ENCODE results near the gene PCYOX1L. TPM values are rescaled to one million over a fixed set of nuclear protein-coding genes. Genes with fewer than 3 reads are reported as not detected.

Gene PCYOX1L
- total RNA-seq, 1 experiment from 2014 or later, result 15.9 TPM

DNA sequence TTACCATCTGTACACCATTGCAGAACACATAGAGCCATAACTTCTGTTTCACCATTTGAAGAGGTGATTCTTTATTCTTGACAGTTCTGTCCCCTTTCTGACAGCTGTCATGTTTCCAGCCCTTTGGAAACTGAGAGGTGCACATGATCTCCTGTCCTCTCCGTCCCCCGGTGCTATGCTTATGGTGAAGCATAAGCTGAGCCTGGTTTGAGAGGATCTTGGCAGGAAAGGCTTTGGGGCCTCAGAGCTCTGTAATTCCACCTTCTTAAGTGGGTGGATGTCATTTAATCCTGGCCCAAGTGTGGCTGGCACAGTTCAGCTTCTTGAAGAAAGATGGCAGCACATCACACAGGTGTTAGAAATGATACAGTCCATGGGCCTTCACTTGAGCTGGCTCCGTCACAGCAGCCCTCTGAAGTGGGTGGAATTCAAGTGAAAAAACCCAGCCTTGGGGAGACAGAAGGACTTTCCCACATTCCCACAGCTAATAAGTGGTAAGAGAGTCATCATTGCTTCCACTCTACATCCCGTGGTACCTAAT is 43.2 kb upstream of the PCYOX1L start:
- Histone ChIP-seq H3K79me2 (ENCODE audit: insufficient read depth, low read length) (no peaks in the 10 kb centered on the region), H3K9me2 (ENCODE audit: insufficient read depth) (no peaks in the 10 kb centered on the region), H3K27me3 (ENCODE audit: insufficient read depth, low read length) (no peaks in the 10 kb centered on the region), H3K36me3 (ENCODE audit: control insufficient read depth in 1 of 2, insufficient read depth in 2 of 2, low read length in 2 of 2) (no peaks in the 10 kb centered on the region), H2AFZ (ENCODE audit: low read depth, low read length, poor library complexity, severe bottlenecking) (no peak overlapping the region), H3K27ac (ENCODE audit: low read depth, low read length) (no peak overlapping the region), H3K4me3 (replicated peaks in 1 of 2; ENCODE audit: low read depth in 1 of 2, low read length in 2 of 2) (no peak overlapping the region), H3K4me2 (ENCODE audit: low read length) (no peak overlapping the region), H4K20me1 (ENCODE audit: insufficient read depth) (no peaks in the 10 kb centered on the region), H3K9me3 (ENCODE audit: control insufficient read depth in 1 of 2, insufficient read depth in 1 of 2, low read depth in 1 of 2, low read length in 2 of 2) (no peaks in the 10 kb centered on the region), H3K9ac (ENCODE audit: low read length) (no peak overlapping the region), H3K4me1 (ENCODE audit: control insufficient read depth in 1 of 2, insufficient read depth in 2 of 2, low read length in 2 of 2) (peaks cover 0 to 5% of the 10 kb centered on the region in 2 experiments; a peak in 1 of 4 replicates)
- RAD21 ChIA-PET (ENCODE audit: low non-redundant PET in 1 of 2, low total read pairs in 2 of 2, uncharacterized antibody in 2 of 2, unreplicated experiment in 2 of 2), result interaction anchor here in 1 of 2 experiments (1.0 kb wide), 1 partner anchor 247 kb away, joined by 3 read pairs; no protein-coding TSS in a partner anchor
- intact Hi-C loops (cut with micrococcal nuclease), result no loop called here
- CTCF ChIA-PET, result interaction anchor here (1.0 to 1.6 kb wide), 5 partner anchors 11 to 250 kb away, joined by 3 to 6 read pairs (median 4); no protein-coding TSS in a partner anchor
- ATAC-seq, result peak; percentile 42; the same call in 1 of the 2 replicates
- TF ChIP-seq, protein P1, sequence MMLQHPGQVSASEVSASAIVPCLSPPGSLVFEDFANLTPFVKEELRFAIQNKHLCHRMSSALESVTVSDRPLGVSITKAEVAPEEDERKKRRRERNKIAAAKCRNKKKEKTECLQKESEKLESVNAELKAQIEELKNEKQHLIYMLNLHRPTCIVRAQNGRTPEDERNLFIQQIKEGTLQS (IDR thresholded peaks at IDR 0.05), result no peak
- TF ChIP-seq, protein P2, sequence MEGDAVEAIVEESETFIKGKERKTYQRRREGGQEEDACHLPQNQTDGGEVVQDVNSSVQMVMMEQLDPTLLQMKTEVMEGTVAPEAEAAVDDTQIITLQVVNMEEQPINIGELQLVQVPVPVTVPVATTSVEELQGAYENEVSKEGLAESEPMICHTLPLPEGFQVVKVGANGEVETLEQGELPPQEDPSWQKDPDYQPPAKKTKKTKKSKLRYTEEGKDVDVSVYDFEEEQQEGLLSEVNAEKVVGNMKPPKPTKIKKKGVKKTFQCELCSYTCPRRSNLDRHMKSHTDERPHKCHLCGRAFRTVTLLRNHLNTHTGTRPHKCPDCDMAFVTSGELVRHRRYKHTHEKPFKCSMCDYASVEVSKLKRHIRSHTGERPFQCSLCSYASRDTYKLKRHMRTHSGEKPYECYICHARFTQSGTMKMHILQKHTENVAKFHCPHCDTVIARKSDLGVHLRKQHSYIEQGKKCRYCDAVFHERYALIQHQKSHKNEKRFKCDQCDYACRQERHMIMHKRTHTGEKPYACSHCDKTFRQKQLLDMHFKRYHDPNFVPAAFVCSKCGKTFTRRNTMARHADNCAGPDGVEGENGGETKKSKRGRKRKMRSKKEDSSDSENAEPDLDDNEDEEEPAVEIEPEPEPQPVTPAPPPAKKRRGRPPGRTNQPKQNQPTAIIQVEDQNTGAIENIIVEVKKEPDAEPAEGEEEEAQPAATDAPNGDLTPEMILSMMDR (IDR thresholded peaks at IDR 0.05 in 2 of 3, conservative IDR thresholded peaks at IDR 0.05 in 1 of 3; ENCODE audit: borderline replicate concordance in 1 of 3, insufficient read depth in 1 of 3, low read depth in 2 of 3, low read length in 2 of 3), result peak in 2 of 3 experiments; percentile 18 to 31; a peak in 2 of 6 replicates
- no TSS peak for BruUV-seq (replicated peaks)
- POLR2A ChIA-PET, result no interaction called here
- DNase-seq (ENCODE audit: low read depth, low spot score), result no peak

DNA sequence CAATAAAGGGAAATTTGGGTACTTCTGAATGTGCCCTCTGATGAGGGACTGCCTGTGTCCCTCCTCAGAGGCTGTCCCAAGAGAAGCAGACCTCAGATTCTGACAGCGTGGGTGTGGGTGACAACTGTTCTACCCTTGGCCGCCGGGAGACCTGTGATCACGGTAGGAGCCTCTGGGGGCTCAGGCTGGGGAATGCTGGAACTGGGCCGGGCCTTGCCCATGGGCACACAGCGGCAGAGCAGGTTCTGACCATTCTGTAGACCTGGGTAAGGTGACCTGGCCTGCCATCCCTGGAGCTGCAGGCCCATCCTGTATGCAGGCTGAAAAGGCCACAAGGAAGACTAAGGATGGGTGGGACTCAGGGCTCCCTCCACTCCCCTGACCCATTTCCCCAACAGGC is 42.1 kb upstream of the PCYOX1L start:
- no peaks in the 10 kb centered on the region for H3K36me3 ChIP-seq (ENCODE audit: control insufficient read depth in 1 of 2, insufficient read depth in 2 of 2, low read length in 2 of 2)
- intact Hi-C loops (cut with micrococcal nuclease), result loop anchor here (2.0 kb wide), 1 partner anchor 249 kb away; no protein-coding TSS in a partner anchor
- no peaks in the 10 kb centered on the region for H4K20me1 ChIP-seq (ENCODE audit: insufficient read depth)
- no peaks in the 10 kb centered on the region for H3K79me2 ChIP-seq (ENCODE audit: insufficient read depth, low read length)
- DNase-seq (ENCODE audit: low read depth, low spot score), result no peak
- H3K4me2 ChIP-seq (ENCODE audit: low read length), result no peak overlapping the region
- H3K9me3 ChIP-seq (ENCODE audit: control insufficient read depth in 1 of 2, insufficient read depth in 1 of 2, low read depth in 1 of 2, low read length in 2 of 2), result no peaks in the 10 kb centered on the region
- RAD21 ChIA-PET (ENCODE audit: low non-redundant PET in 1 of 2, low total read pairs in 2 of 2, uncharacterized antibody in 2 of 2, unreplicated experiment in 2 of 2), result no interaction called here
- H3K4me3 ChIP-seq (replicated peaks in 1 of 2; ENCODE audit: low read depth in 1 of 2, low read length in 2 of 2), result no peak overlapping the region
- CTCF ChIA-PET, result interaction anchor here (1.0 to 1.6 kb wide), 2 partner anchors 47 to 52 kb away, joined by 3 to 6 read pairs; no protein-coding TSS in a partner anchor
- BruUV-seq (replicated peaks), result no TSS peak
- POLR2A ChIA-PET, result no interaction called here
- no peak overlapping the region for H3K9ac ChIP-seq (ENCODE audit: low read length)
- H3K9me2 ChIP-seq (ENCODE audit: insufficient read depth), result no peaks in the 10 kb centered on the region
- H3K4me1 ChIP-seq (ENCODE audit: control insufficient read depth in 1 of 2, insufficient read depth in 2 of 2, low read length in 2 of 2), result peaks cover 5 to 15% of the 10 kb centered on the region in 2 experiments
- H2AFZ ChIP-seq (ENCODE audit: low read depth, low read length, poor library complexity, severe bottlenecking), result no peak overlapping the region
- H3K27ac ChIP-seq (ENCODE audit: low read depth, low read length), result no peak overlapping the region
- no peaks in the 10 kb centered on the region for H3K27me3 ChIP-seq (ENCODE audit: insufficient read depth, low read length)
- no peak for ATAC-seq
- TF ChIP-seq REST (IDR thresholded peaks at IDR 0.05; ENCODE audit: low read depth) (no peak), EZH2 (IDR thresholded peaks at IDR 0.05) (no peak), ZFX (IDR thresholded peaks at IDR 0.05) (no peak), RAD21 (IDR thresholded peaks at IDR 0.05; ENCODE audit: low read depth) (no peak), ZBTB33 (IDR thresholded peaks at IDR 0.05; ENCODE audit: extremely low read depth, insufficient replicate concordance, low read length) (no peak), SRF (IDR thresholded peaks at IDR 0.05; ENCODE audit: low read depth) (no peak), POLR2AphosphoS5 (IDR thresholded peaks at IDR 0.05; ENCODE audit: low read depth, low read length) (no peak), CBX3 (IDR thresholded peaks at IDR 0.05; ENCODE audit: low read depth) (no peak), ELF1 (IDR thresholded peaks at IDR 0.05; ENCODE audit: borderline replicate concordance, low read depth) (no peak)
